HepG2 (cell line): Measurements from ENCODE around the gene RPL3. TPM values are rescaled to one million over a fixed set of nuclear protein-coding genes. Genes with fewer than 3 reads are reported as not detected.

Experiments
- AHR ChIP-seq: IDR thresholded peaks from 2 replicates; pipeline ENCODE4 v1.6.1; 2018; ENCODE audit warnings: missing genetic modification reagents, missing compliant biosample characterization
- DNMT3B ChIP-seq: conservative IDR thresholded peaks from 2 replicates; pipeline ENCODE4 v1.6.1; 2016; ENCODE audit warnings: missing biosample characterization, control low read depth
- DR1 ChIP-seq: sonication (generic); formaldehyde crosslinking; IDR thresholded peaks from 2 replicates; pipeline ENCODE4 v1.8.0; 2021; ENCODE audit warnings: mild to moderate bottlenecking, missing genetic modification reagents, inconsistent platforms
- ELF3 ChIP-seq: IDR thresholded peaks from 2 replicates; pipeline ENCODE4 v1.6.1; 2016; ENCODE audit warnings: missing genetic modification reagents, missing compliant biosample characterization
- FOXA1 ChIP-seq, 2 experiments: fragments of 450-650 bp in 1 of 2; sonication (generic) in 1 of 2; formaldehyde crosslinking in 1 of 2; IDR thresholded peaks; 2 replicates each; pipeline versions ENCODE4 v1.4.0 to v1.6.1; 2016 to 2020; ENCODE audit warnings: missing genetic modification reagents in 1 of 2
- GATAD2A ChIP-seq: IDR thresholded peaks from 2 replicates; pipeline ENCODE4 v1.6.1; 2016
- HMGA1 ChIP-seq: sonication (generic); formaldehyde crosslinking; conservative IDR thresholded peaks from 2 replicates; pipeline ENCODE4 v1.4.0; 2020; ENCODE audit warnings: missing genetic modification reagents
- KDM3A ChIP-seq: IDR thresholded peaks from 2 replicates; pipeline ENCODE4 v1.6.1; 2018; ENCODE audit warnings: low read depth, missing compliant biosample characterization
- MIER2 ChIP-seq: IDR thresholded peaks from 2 replicates; pipeline ENCODE4 v1.6.1; 2016; ENCODE audit warnings: missing biosample characterization, missing genetic modification reagents
- PCBP1 ChIP-seq: fragments of 200-400 bp; formaldehyde crosslinking; IDR thresholded peaks from 2 replicates; pipeline ENCODE4 v1.6.1; 2017; ENCODE audit warnings: mild to moderate bottlenecking, low read depth, low read length, borderline replicate concordance
- SPEN ChIP-seq: sonication (generic); formaldehyde crosslinking; IDR thresholded peaks from 2 replicates; pipeline ENCODE4 v1.5.1; 2020; ENCODE audit warnings: low read depth, mild to moderate bottlenecking, missing genetic modification reagents
- TSC22D2 ChIP-seq: sonication (generic); formaldehyde crosslinking; IDR thresholded peaks from 2 replicates; pipeline ENCODE4 v1.5.1; 2020; ENCODE audit warnings: missing genetic modification reagents, mild to moderate bottlenecking, borderline replicate concordance
- WIZ ChIP-seq: sonication (generic); formaldehyde crosslinking; IDR thresholded peaks from 2 replicates; pipeline ENCODE4 v1.5.1; 2020; ENCODE audit warnings: mild to moderate bottlenecking, missing genetic modification reagents
- YEATS2 ChIP-seq: sonication (generic); formaldehyde crosslinking; IDR thresholded peaks from 2 replicates; pipeline ENCODE4 v1.4.0; 2020; ENCODE audit warnings: missing genetic modification reagents, borderline replicate concordance
- ZBTB42 ChIP-seq: sonication (generic); formaldehyde crosslinking; IDR thresholded peaks from 2 replicates; pipeline ENCODE4 v1.5.0; 2020; ENCODE audit warnings: mild to moderate bottlenecking, missing genetic modification reagents
- ZMAT3 ChIP-seq: sonication (generic); formaldehyde crosslinking; conservative IDR thresholded peaks from 2 replicates; pipeline ENCODE4 v1.7.0; 2021; ENCODE audit warnings: missing genetic modification reagents
- ZNF264 ChIP-seq: sonication (generic); formaldehyde crosslinking; IDR thresholded peaks from 2 replicates; pipeline ENCODE4 v1.4.0; 2020; ENCODE audit warnings: missing genetic modification reagents
- ZNF430 ChIP-seq: sonication (generic); formaldehyde crosslinking; IDR thresholded peaks from 2 replicates; pipeline ENCODE4 v1.9.0; 2021; ENCODE audit warnings: mild to moderate bottlenecking, missing genetic modification reagents
- ZNF788 ChIP-seq: sonication (generic); formaldehyde crosslinking; IDR thresholded peaks from 2 replicates; pipeline ENCODE4 v1.5.0; 2020; ENCODE audit warnings: mild to moderate bottlenecking, missing genetic modification reagents, borderline replicate concordance
- ZSCAN9 ChIP-seq: IDR thresholded peaks from 2 replicates; pipeline ENCODE4 v1.6.1; 2016; ENCODE audit warnings: borderline replicate concordance
- polyA plus RNA-seq, 8 experiments: library from polyadenylated mRNA; depleted of rRNA in 3 of 8; stranded (reverse) in 7 of 8; unstranded in 1 of 8; fragments of >200 nt; fragmentation: Illumina TruSeq in 4 of 8; extraction: Trizol in 4 of 8; gene quantifications; 2 replicates each; pipeline versions ENCODE4 v1.2.1 to v1.2.3, GENCODE V29; 2011 to 2016; ENCODE audit warnings: low read depth in 4 of 8, missing spikeins in 1 of 8, mixed read lengths in 1 of 8; ENCODE audit not compliant: insufficient read depth in 1 of 8
- total RNA-seq, 5 experiments: library from RNA; depleted of rRNA; stranded (reverse); fragments of >200 nt; fragmentation: Illumina TruSeq; extraction: Trizol; gene quantifications; 2 replicates each; pipeline ENCODE4 v1.2.3, GENCODE V29; 2016; ENCODE audit warnings: low read depth in 1 of 5
- TF ChIP-seq, protein P1 (sequence below): IDR thresholded peaks from 2 replicates; pipeline ENCODE4 v1.6.1; 2016; ENCODE audit warnings: missing compliant biosample characterization, missing genetic modification reagents, borderline replicate concordance
- TF ChIP-seq, protein P2 (sequence below): IDR thresholded peaks from 2 replicates; pipeline ENCODE4 v1.6.1; 2016; ENCODE audit warnings: missing compliant biosample characterization, missing genetic modification reagents, borderline replicate concordance
- TF ChIP-seq, protein P3 (sequence below): sonication (generic); formaldehyde crosslinking; IDR thresholded peaks from 2 replicates; pipeline ENCODE4 v1.8.0; 2022; ENCODE audit warnings: missing genetic modification reagents, low read depth, mild to moderate bottlenecking, borderline replicate concordance
- TF ChIP-seq, protein P4 (sequence below): sonication (generic); formaldehyde crosslinking; IDR thresholded peaks from 2 replicates; pipeline ENCODE4 v1.4.0; 2020; ENCODE audit warnings: mild to moderate bottlenecking, missing genetic modification reagents, borderline replicate concordance

The RPL3 gene
- total and polyA plus RNA-seq, 2 of the 13 experiments (the other 11 are each of a cell fraction or from before 2014, with no cell fraction given) = 1,051 to 3,279 TPM

DNA sequence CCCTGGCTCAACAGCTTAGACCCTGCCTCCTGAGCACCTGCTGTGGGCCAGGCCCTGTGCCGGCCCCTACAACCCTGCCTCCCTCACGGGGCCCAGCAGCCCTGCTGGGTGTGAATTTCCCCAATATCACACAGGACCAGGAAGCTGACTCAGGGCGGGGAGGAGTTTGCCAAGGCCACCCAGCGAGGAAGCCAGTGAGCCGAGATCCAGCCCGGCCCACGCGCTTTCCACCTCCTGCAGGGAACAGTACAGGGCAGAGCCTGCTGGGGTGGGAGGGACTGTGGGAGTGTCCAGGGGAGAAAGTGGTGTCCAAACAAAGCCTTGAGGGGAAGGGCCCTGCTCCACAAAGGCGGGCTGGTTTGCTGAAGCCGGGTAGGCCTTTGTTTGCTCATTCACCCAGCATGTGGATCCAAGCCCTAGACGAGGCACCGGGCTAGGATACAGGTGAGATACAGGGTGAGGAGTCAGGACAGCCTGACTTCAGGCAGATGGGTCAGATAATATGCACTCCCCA, 26.8 kb downstream of the RPL3 start (continued):
- TF ChIP-seq, protein P1, sequence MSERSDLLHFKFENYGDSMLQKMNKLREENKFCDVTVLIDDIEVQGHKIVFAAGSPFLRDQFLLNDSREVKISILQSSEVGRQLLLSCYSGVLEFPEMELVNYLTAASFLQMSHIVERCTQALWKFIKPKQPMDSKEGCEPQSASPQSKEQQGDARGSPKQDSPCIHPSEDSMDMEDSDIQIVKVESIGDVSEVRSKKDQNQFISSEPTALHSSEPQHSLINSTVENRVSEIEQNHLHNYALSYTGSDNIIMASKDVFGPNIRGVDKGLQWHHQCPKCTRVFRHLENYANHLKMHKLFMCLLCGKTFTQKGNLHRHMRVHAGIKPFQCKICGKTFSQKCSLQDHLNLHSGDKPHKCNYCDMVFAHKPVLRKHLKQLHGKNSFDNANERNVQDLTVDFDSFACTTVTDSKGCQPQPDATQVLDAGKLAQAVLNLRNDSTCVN = 0 out of 2 replicates have a peak, but pooled peaks have one; percentile 50
- TF ChIP-seq, protein P2, sequence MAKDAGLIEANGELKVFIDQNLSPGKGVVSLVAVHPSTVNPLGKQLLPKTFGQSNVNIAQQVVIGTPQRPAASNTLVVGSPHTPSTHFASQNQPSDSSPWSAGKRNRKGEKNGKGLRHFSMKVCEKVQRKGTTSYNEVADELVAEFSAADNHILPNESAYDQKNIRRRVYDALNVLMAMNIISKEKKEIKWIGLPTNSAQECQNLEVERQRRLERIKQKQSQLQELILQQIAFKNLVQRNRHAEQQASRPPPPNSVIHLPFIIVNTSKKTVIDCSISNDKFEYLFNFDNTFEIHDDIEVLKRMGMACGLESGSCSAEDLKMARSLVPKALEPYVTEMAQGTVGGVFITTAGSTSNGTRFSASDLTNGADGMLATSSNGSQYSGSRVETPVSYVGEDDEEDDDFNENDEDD (CRISPR knock-in tag) = peak; percentile 96
- TF ChIP-seq SPEN (peak; percentile 48), ELF3 (CRISPR knock-in tag) (peak; percentile 67; the same call in 1 of the 2 replicates), MIER2 (CRISPR knock-in tag) (peak; percentile 39; the same call in 1 of the 2 replicates), AHR (peak; percentile 81; the same call in 1 of the 2 replicates), ZBTB42 (CRISPR knock-in tag) (no peak), YEATS2 (peak; percentile 75; the same call in 1 of the 2 replicates), GATAD2A (CRISPR knock-in tag) (peak; percentile 87), PCBP1 (peak; percentile 74; the same call in 1 of the 2 replicates), FOXA1 (IDR thresholded peaks at IDR 0.05) (no peak), FOXA1 (CRISPR knock-in tag; IDR thresholded peaks at IDR 0.05) (peak; percentile 71), ZNF788 (peak; percentile 70; the same call in 1 of the 2 replicates), WIZ (CRISPR knock-in tag) (no peak), DNMT3B (CRISPR knock-in tag) (0 out of 2 replicates have a peak, but pooled peaks have one; percentile 49), DR1 (CRISPR knock-in tag) (peak; percentile 45), TSC22D2 (CRISPR knock-in tag) (0 out of 2 replicates have a peak, but pooled peaks have one; percentile 56), ZSCAN9 (peak; percentile 68), ZNF264 (CRISPR knock-in tag) (peak; percentile 41; the same call in 1 of the 2 replicates), HMGA1 (no peak), ZMAT3 (CRISPR knock-in tag) (peak; percentile 72; the same call in 1 of the 2 replicates), ZNF430 (CRISPR knock-in tag) (peak; percentile 84), KDM3A (CRISPR knock-in tag) (peak; percentile 71; the same call in 1 of the 2 replicates)
- TF ChIP-seq, protein P3, sequence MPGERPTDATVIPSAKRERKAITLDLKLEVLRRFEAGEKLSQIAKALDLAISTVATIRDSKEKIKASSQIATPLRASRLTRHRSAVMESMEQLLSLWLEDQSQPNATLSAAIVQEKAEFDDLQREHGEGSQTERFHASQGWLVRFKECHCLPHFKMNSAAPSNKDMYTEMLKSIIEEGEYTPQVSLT (CRISPR knock-in tag) = no peak
- TF ChIP-seq, protein P4, sequence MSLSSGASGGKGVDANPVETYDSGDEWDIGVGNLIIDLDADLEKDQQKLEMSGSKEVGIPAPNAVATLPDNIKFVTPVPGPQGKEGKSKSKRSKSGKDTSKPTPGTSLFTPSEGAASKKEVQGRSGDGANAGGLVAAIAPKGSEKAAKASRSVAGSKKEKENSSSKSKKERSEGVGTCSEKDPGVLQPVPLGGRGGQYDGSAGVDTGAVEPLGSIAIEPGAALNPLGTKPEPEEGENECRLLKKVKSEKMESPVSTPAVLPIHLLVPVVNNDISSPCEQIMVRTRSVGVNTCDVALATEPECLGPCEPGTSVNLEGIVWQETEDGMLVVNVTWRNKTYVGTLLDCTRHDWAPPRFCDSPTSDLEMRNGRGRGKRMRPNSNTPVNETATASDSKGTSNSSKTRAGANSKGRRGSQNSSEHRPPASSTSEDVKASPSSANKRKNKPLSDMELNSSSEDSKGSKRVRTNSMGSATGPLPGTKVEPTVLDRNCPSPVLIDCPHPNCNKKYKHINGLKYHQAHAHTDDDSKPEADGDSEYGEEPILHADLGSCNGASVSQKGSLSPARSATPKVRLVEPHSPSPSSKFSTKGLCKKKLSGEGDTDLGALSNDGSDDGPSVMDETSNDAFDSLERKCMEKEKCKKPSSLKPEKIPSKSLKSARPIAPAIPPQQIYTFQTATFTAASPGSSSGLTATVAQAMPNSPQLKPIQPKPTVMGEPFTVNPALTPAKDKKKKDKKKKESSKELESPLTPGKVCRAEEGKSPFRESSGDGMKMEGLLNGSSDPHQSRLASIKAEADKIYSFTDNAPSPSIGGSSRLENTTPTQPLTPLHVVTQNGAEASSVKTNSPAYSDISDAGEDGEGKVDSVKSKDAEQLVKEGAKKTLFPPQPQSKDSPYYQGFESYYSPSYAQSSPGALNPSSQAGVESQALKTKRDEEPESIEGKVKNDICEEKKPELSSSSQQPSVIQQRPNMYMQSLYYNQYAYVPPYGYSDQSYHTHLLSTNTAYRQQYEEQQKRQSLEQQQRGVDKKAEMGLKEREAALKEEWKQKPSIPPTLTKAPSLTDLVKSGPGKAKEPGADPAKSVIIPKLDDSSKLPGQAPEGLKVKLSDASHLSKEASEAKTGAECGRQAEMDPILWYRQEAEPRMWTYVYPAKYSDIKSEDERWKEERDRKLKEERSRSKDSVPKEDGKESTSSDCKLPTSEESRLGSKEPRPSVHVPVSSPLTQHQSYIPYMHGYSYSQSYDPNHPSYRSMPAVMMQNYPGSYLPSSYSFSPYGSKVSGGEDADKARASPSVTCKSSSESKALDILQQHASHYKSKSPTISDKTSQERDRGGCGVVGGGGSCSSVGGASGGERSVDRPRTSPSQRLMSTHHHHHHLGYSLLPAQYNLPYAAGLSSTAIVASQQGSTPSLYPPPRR (CRISPR knock-in tag) = peak; percentile 41
